SK-N-SH treated with all-trans-retinoic acid at 6 μM for 48 hours (cell line): ENCODE results near the gene SLX4IP.

ENCODE experiments used
- ARNTL ChIP-seq: fragments of 450-650 bp; formaldehyde crosslinking; IDR thresholded peaks from 2 replicates; pipeline ENCODE4 v1.5.0; 2020; ENCODE audit warnings: low read depth, mild to moderate bottlenecking, moderate library complexity, borderline replicate concordance
- BACH2 ChIP-seq: fragments of 250-450 bp; sonication (Bioruptor Pico); IDR thresholded peaks from 2 replicates; pipeline ENCODE4 v1.9.0; 2021; ENCODE audit warnings: mild to moderate bottlenecking, borderline replicate concordance
- CSDC2 ChIP-seq: fragments of 250-450 bp; sonication (Bioruptor Pico); IDR thresholded peaks from 2 replicates; pipeline ENCODE4 v1.5.0; 2020; ENCODE audit warnings: mild to moderate bottlenecking, moderate library complexity
- ISL1 ChIP-seq: fragments of 250-450 bp; sonication (Bioruptor Pico); IDR thresholded peaks from 2 replicates; pipeline ENCODE4 v2.1.2; 2022; ENCODE audit warnings: mild to moderate bottlenecking, moderate library complexity
- PPARA ChIP-seq: fragments of 250-450 bp; sonication (Bioruptor Pico); IDR thresholded peaks from 2 replicates; pipeline ENCODE4 v1.5.0; 2020; ENCODE audit warnings: mild to moderate bottlenecking, borderline replicate concordance
- TCF4 ChIP-seq: fragments of 250-450 bp; sonication (Bioruptor Pico); IDR thresholded peaks from 2 replicates; pipeline ENCODE4 v1.8.0; 2021; ENCODE audit warnings: mild to moderate bottlenecking, moderate library complexity, borderline replicate concordance
- TOX ChIP-seq: fragments of 250-450 bp; sonication (Bioruptor Pico); IDR thresholded peaks from 2 replicates; pipeline ENCODE4 v1.8.0; 2021; ENCODE audit warnings: mild to moderate bottlenecking, moderate library complexity, borderline replicate concordance
- ZNF565 ChIP-seq: fragments of 450-650 bp; formaldehyde crosslinking; conservative IDR thresholded peaks from 2 replicates; pipeline ENCODE4 v1.5.0; 2020; ENCODE audit warnings: low read depth, mild to moderate bottlenecking, moderate library complexity
- ZNF70 ChIP-seq: fragments of 450-650 bp; formaldehyde crosslinking; IDR thresholded peaks from 2 replicates; pipeline ENCODE4 v1.5.0; 2020; ENCODE audit warnings: mild to moderate bottlenecking, moderate library complexity
- TF ChIP-seq, protein P1 (sequence below): fragments of 250-450 bp; sonication (Bioruptor Pico); IDR thresholded peaks from 2 replicates; pipeline ENCODE4 v1.8.0; 2020; ENCODE audit warnings: mild to moderate bottlenecking, moderate library complexity, borderline replicate concordance
- TF ChIP-seq, protein P2 (sequence below): fragments of 250-450 bp; sonication (Bioruptor Pico); IDR thresholded peaks from 2 replicates; pipeline ENCODE4 v1.5.1; 2021; ENCODE audit warnings: mild to moderate bottlenecking, moderate library complexity
- TF ChIP-seq, protein P3 (sequence below): fragments of 250-450 bp; sonication (Bioruptor Pico); IDR thresholded peaks from 2 replicates; pipeline ENCODE4 v1.5.0; 2020; ENCODE audit warnings: mild to moderate bottlenecking, moderate library complexity

DNA sequence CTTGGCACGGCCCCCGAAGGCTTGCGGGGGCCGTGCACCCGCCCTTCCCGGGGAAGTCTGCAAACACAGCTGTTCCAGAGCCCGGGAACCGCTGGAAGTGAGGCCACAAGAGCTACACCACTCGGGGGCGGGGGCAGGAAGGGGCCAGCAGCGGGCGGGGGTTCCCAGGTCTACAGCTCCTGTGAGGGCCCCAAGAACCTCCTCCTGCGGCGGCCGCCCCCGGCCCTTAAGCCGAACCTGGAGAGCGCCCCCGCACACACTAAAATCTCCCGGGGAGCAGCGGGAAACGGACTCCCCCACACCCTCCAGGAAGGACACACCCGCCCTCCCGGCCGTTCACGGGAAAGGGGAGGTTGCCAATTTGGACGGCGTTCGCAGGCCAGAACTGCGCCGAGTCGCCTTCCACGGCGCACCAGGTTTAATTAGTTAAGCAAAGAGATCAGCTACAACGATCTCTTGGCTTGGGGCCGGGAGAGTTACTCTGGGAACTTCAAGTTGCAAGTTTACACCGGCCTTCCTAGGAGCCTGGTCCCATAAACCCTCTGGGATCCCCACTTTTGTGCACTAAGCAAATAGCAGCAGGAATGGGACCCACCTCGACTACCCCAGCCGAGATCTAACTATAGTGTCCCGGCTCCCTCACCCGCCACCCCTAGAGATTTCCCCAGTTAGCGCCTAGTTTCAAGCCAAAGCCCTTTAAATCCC, 237.0 kb downstream of the SLX4IP start:
- TF ChIP-seq ARNTL (CRISPR knock-in tag), result no peak
- TF ChIP-seq, protein P1, sequence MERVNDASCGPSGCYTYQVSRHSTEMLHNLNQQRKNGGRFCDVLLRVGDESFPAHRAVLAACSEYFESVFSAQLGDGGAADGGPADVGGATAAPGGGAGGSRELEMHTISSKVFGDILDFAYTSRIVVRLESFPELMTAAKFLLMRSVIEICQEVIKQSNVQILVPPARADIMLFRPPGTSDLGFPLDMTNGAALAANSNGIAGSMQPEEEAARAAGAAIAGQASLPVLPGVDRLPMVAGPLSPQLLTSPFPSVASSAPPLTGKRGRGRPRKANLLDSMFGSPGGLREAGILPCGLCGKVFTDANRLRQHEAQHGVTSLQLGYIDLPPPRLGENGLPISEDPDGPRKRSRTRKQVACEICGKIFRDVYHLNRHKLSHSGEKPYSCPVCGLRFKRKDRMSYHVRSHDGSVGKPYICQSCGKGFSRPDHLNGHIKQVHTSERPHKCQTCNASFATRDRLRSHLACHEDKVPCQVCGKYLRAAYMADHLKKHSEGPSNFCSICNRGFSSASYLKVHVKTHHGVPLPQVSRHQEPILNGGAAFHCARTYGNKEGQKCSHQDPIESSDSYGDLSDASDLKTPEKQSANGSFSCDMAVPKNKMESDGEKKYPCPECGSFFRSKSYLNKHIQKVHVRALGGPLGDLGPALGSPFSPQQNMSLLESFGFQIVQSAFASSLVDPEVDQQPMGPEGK (CRISPR knock-in tag), result no peak
- TF ChIP-seq CSDC2, result no peak
- TF ChIP-seq TCF4 (CRISPR knock-in tag), result no peak
- TF ChIP-seq ZNF565 (CRISPR knock-in tag), result no peak
- no peak for TF ChIP-seq ZNF70 (CRISPR knock-in tag)
- TF ChIP-seq TOX (CRISPR knock-in tag), result no peak
- TF ChIP-seq ISL1 (CRISPR knock-in tag), result no peak
- TF ChIP-seq PPARA (CRISPR knock-in tag), result no peak
- TF ChIP-seq, protein P2, sequence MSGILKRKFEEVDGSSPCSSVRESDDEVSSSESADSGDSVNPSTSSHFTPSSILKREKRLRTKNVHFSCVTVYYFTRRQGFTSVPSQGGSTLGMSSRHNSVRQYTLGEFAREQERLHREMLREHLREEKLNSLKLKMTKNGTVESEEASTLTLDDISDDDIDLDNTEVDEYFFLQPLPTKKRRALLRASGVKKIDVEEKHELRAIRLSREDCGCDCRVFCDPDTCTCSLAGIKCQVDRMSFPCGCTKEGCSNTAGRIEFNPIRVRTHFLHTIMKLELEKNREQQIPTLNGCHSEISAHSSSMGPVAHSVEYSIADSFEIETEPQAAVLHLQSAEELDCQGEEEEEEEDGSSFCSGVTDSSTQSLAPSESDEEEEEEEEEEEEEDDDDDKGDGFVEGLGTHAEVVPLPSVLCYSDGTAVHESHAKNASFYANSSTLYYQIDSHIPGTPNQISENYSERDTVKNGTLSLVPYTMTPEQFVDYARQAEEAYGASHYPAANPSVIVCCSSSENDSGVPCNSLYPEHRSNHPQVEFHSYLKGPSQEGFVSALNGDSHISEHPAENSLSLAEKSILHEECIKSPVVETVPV (CRISPR knock-in tag), result no peak
- no peak for TF ChIP-seq BACH2 (CRISPR knock-in tag)
- TF ChIP-seq, protein P3, sequence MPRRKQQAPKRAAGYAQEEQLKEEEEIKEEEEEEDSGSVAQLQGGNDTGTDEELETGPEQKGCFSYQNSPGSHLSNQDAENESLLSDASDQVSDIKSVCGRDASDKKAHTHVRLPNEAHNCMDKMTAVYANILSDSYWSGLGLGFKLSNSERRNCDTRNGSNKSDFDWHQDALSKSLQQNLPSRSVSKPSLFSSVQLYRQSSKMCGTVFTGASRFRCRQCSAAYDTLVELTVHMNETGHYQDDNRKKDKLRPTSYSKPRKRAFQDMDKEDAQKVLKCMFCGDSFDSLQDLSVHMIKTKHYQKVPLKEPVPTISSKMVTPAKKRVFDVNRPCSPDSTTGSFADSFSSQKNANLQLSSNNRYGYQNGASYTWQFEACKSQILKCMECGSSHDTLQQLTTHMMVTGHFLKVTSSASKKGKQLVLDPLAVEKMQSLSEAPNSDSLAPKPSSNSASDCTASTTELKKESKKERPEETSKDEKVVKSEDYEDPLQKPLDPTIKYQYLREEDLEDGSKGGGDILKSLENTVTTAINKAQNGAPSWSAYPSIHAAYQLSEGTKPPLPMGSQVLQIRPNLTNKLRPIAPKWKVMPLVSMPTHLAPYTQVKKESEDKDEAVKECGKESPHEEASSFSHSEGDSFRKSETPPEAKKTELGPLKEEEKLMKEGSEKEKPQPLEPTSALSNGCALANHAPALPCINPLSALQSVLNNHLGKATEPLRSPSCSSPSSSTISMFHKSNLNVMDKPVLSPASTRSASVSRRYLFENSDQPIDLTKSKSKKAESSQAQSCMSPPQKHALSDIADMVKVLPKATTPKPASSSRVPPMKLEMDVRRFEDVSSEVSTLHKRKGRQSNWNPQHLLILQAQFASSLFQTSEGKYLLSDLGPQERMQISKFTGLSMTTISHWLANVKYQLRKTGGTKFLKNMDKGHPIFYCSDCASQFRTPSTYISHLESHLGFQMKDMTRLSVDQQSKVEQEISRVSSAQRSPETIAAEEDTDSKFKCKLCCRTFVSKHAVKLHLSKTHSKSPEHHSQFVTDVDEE (CRISPR knock-in tag), result no peak
